IMR-90 (cell line): ENCODE data around the gene LRRC15. TPM values are rescaled to one million over a fixed set of nuclear protein-coding genes. Genes with fewer than 3 reads are reported as not detected.
A peak's percentile ranks its signal among the peaks of the same experiment; 100 is the strongest.

ENCODE experiments used
- ATAC-seq: fragments of 200-7000 bp; cut with Tn5 transposase; 2 replicates; pipeline ENCODE4 v1.9.1; 2020; ENCODE audit warnings: low read depth, mild to moderate bottlenecking, moderate library complexity
- BruUV-seq: library from RNA; stranded (reverse); fragments of 400-500 nt; replicated peaks from 2 replicates; lab custom pipeline; 2021; lab: Mats Ljungman, UMichigan
- CTCF ChIA-PET: fragments of 300-600 bp; formaldehyde crosslinking; extraction: SDS; loops from one replicate; lab custom pipeline; 2021; ENCODE audit warnings: antibody characterized with exemption; lab: Yijun Ruan, JAX
- POLR2A ChIA-PET: fragments of 300-600 bp; sonication (Branson Sonifier 250); formaldehyde crosslinking; loops from one replicate; lab custom pipeline; 2022; ENCODE audit warnings: antibody characterized with exemption; ENCODE audit not compliant: unreplicated experiment; lab: Charles Lee
- DNase-seq: peaks from one replicate; pipeline ENCODE4 v3.0.0; 2013
- H2AFZ ChIP-seq: replicated peaks from 2 replicates; pipeline ENCODE3; 2013; ENCODE audit warnings: low read length, mild to moderate bottlenecking; ENCODE audit not compliant: poor library complexity
- H2AK5ac ChIP-seq: 2 replicates; pipeline ENCODE4 v1.6.1; 2013; ENCODE audit warnings: low read depth, low read length, inconsistent platforms
- H2AK9ac ChIP-seq: replicated peaks from 2 replicates; pipeline ENCODE3; 2013; ENCODE audit warnings: mild to moderate bottlenecking, low read depth, low read length, moderate library complexity; ENCODE audit not compliant: poor library complexity
- H2BK120ac ChIP-seq: 2 replicates; pipeline ENCODE4 v1.6.1; 2013; ENCODE audit warnings: low read depth, low read length, inconsistent platforms
- H2BK15ac ChIP-seq: 3 replicates; pipeline ENCODE4 v1.6.1; 2013; ENCODE audit warnings: low read depth, low read length, inconsistent platforms
- H2BK20ac ChIP-seq: 2 replicates; pipeline ENCODE4 v1.6.1; 2013; ENCODE audit warnings: low read depth, mild to moderate bottlenecking, inconsistent platforms, low read length, moderate library complexity
- H2BK5ac ChIP-seq: 2 replicates; pipeline ENCODE4 v1.6.1; 2013; ENCODE audit warnings: mild to moderate bottlenecking, low read depth, low read length, inconsistent platforms; ENCODE audit not compliant: poor library complexity, severe bottlenecking
- H3K14ac ChIP-seq: replicated peaks from 2 replicates; pipeline ENCODE4 v1.6.1; 2013; ENCODE audit warnings: low read depth, low read length, inconsistent platforms
- H3K18ac ChIP-seq: 2 replicates; pipeline ENCODE4 v1.6.1; 2013; ENCODE audit warnings: low read depth, low read length, control low read depth
- H3K23ac ChIP-seq: 2 replicates; pipeline ENCODE4 v1.6.1; 2013; ENCODE audit warnings: low read depth, low read length, inconsistent platforms
- H3K27ac ChIP-seq: 2 replicates; pipeline ENCODE4 v1.5.1; 2013; ENCODE audit warnings: mild to moderate bottlenecking, control low read depth, low read length; ENCODE audit not compliant: insufficient read depth
- H3K27me3 ChIP-seq: 2 replicates; pipeline ENCODE4 v1.6.1; 2013; ENCODE audit warnings: low read length; ENCODE audit not compliant: control insufficient read depth, insufficient read depth
- H3K36me3 ChIP-seq: 2 replicates; pipeline ENCODE4 v1.6.1; 2013; ENCODE audit warnings: low read length, mixed read lengths; ENCODE audit not compliant: control insufficient read depth, insufficient read depth
- H3K4ac ChIP-seq: 2 replicates; pipeline ENCODE4 v1.6.1; 2013; ENCODE audit warnings: low read depth, low read length, inconsistent platforms
- H3K4me1 ChIP-seq: 2 replicates; pipeline ENCODE4 v1.6.1; 2013; ENCODE audit warnings: low read length, mixed read lengths; ENCODE audit not compliant: control insufficient read depth, insufficient read depth
- H3K4me2 ChIP-seq: 2 replicates; pipeline ENCODE4 v1.6.1; 2013; ENCODE audit warnings: low read depth, mild to moderate bottlenecking, control low read depth, low read length, moderate library complexity
- H3K4me3 ChIP-seq: 2 replicates; pipeline ENCODE4 v1.5.1; 2013; ENCODE audit warnings: low read depth, mild to moderate bottlenecking, control low read depth, low read length, moderate library complexity; ENCODE audit not compliant: insufficient read depth
- H3K56ac ChIP-seq: 2 replicates; pipeline ENCODE4 v1.6.1; 2013; ENCODE audit warnings: low read length, inconsistent platforms; ENCODE audit not compliant: insufficient read depth; ENCODE audit errors: extremely low read depth
- H3K79me1 ChIP-seq, 2 experiments: 2 replicates each; pipeline ENCODE4 v1.6.1; 2013; ENCODE audit warnings: low read length in 2 of 2, inconsistent platforms in 1 of 2, low read depth in 1 of 2
- H3K9ac ChIP-seq: 2 replicates; pipeline ENCODE4 v1.6.1; 2013; ENCODE audit warnings: low read depth, low read length, control low read depth
- H3K9me1 ChIP-seq: 2 replicates; pipeline ENCODE4 v1.6.1; 2013; ENCODE audit warnings: low read length, inconsistent platforms; ENCODE audit not compliant: insufficient read depth
- H3K9me3 ChIP-seq: 2 replicates; pipeline ENCODE4 v1.6.1; 2013; ENCODE audit warnings: low read length; ENCODE audit not compliant: control insufficient read depth, insufficient read depth
- H4K20me1 ChIP-seq: 2 replicates; pipeline ENCODE4 v1.6.1; 2013; ENCODE audit warnings: low read length, inconsistent platforms; ENCODE audit not compliant: insufficient read depth
- H4K5ac ChIP-seq: 2 replicates; pipeline ENCODE4 v1.6.1; 2013; ENCODE audit warnings: mild to moderate bottlenecking, low read depth, low read length, control low read depth
- H4K8ac ChIP-seq, 2 experiments: 2 replicates each; pipeline ENCODE4 v1.6.1; 2013; ENCODE audit warnings: low read depth in 2 of 2, low read length in 2 of 2, control low read depth in 1 of 2, inconsistent platforms in 1 of 2
- H4K91ac ChIP-seq: 2 replicates; pipeline ENCODE4 v1.6.1; 2013; ENCODE audit warnings: low read depth, low read length, inconsistent platforms; ENCODE audit not compliant: insufficient read depth
- BHLHE40 ChIP-seq: fragments of 150-350 bp; IDR thresholded peaks from 2 replicates; pipeline ENCODE4 v1.6.1; 2016; ENCODE audit warnings: mild to moderate bottlenecking, low read depth, low read length
- FOS ChIP-seq: fragments of 150-350 bp; IDR thresholded peaks from 2 replicates; pipeline ENCODE4 v1.6.1; 2016; ENCODE audit warnings: low read depth, low read length
- RCOR1 ChIP-seq: IDR thresholded peaks from 2 replicates; pipeline ENCODE4 v1.6.1; 2012; ENCODE audit warnings: mild to moderate bottlenecking, low read length, improper control_type of control experiment; ENCODE audit not compliant: insufficient replicate concordance
- WGBS, 2 experiments: methylation state at CpG; one replicate each; pipeline versions ENCODE4 v1.1.5 to v1.1.7; 2013; ENCODE audit warnings: missing lambda C conversion rate in 2 of 2; ENCODE audit not compliant: insufficient read length in 1 of 2; ENCODE audit errors: extremely low coverage in 2 of 2; 5-methylcytosine and 5-hydroxymethylcytosine counted together
- dilution Hi-C: fragments of 300-500 bp; cut with HindIII; formaldehyde crosslinking; loops from one replicate; pipeline ENCODE4 v1.14.3; 2018; ENCODE audit warnings: low sequenced_read_pairs; ENCODE audit not compliant: unreplicated experiment
- in situ Hi-C: fragments of 300-500 bp; cut with MboI; formaldehyde crosslinking; loops from 3 replicates; pipeline ENCODE4 v1.14.3; 2019; ENCODE audit warnings: low sequenced_read_pairs, inconsistent platforms, mixed read lengths
- intact Hi-C: fragments of 100-400 bp; cut with micrococcal nuclease; formaldehyde crosslinking; loops from 2 replicates; pipeline ENCODE4 v1.10.0; 2022
- polyA plus RNA-seq, 3 experiments: library from polyadenylated mRNA; depleted of rRNA; stranded (reverse); fragments of >200 nt; gene quantifications; 2 replicates each; pipeline ENCODE4 v1.2.3, GENCODE V29; 2012; ENCODE audit warnings: low replicate concordance in 1 of 3
- total RNA-seq: library from RNA; depleted of rRNA; stranded (reverse); fragments of >200 nt; gene quantifications from 2 replicates; pipeline ENCODE4 v1.2.3, GENCODE V29; 2012

The LRRC15 gene
- total and polyA plus RNA-seq, 2 of the 4 experiments (the other 2 are of a cell fraction) = 2.5 to 9.0 TPM

DNA sequence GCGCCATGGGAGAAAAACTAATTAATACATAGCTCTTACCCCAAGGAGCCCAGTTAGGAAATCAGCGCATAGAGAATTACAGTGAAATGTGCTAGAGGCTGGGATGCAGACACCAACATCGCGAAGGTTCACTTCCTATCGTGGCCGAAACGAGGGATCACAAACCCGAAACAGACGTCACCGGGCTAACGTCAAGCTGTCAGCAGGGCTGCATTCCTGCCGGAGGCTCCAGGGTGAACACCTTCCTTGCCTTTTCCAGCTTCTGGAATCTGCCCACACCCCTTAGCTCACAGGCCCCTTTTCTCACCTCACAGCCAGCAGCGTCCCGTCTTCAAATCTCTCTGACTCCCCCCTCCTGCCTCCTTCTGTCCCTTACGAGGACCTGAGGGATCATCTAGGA lies 16.5 kb upstream of the LRRC15 start:
- Histone ChIP-seq H3K4me2 (no peak overlapping the region), H2BK120ac (no peak overlapping the region), H2AFZ (peak overlapping the region; percentile 39), H3K27me3 (peaks cover 35% of the 10 kb centered on the region), H2BK5ac (no peak overlapping the region), H3K9me1 (no peaks in the 10 kb centered on the region), H3K9me3 (no peaks in the 10 kb centered on the region; the same call in none of the 2 replicates), H3K9ac (no peak overlapping the region), H3K18ac (no peak overlapping the region), H3K14ac (no peak overlapping the region), H3K36me3 (no peaks in the 10 kb centered on the region), H4K8ac (no peak overlapping the region), H3K4ac (no peak overlapping the region), H2BK20ac (no peak overlapping the region), H4K91ac (no peak overlapping the region), H3K4me1 (no peaks in the 10 kb centered on the region), H3K4me3 (no peak overlapping the region), H3K79me1 (no peaks in the 10 kb centered on the region), H2BK15ac (no peak overlapping the region), H4K5ac (no peak overlapping the region), H3K56ac (no peak overlapping the region), H3K23ac (no peak overlapping the region), H3K27ac (no peak overlapping the region), H2AK9ac (peak overlapping the region; percentile 5), H2AK5ac (no peak overlapping the region; the same call in 1 of the 2 replicates), H4K20me1 (no peaks in the 10 kb centered on the region)
- TF ChIP-seq FOS (no peak), RCOR1 (no peak), BHLHE40 (no peak)
- ChIA-PET POLR2A (no interaction called here), CTCF (interaction anchor here (0.9 kb wide), 1 partner anchor 43 kb away, joined by 3 read pairs; no protein-coding TSS in a partner anchor)
- ATAC-seq (no peak), DNase-seq (no peak)
- dilution Hi-C loops = no loop called here
- no TSS peak for BruUV-seq
- in situ Hi-C loops = no loop called here
- 81% methylated on average over 12 of the region's 15 CpGs; no CpG with 5 or more reads in 1 of the 2 experiments for whole genome bisulfite sequencing, 2 experiments
- intact Hi-C loops = no loop called here
